Endothelial cell (in vitro differentiated cells): ENCODE data around the gene RCBTB1. TPM values are rescaled to one million over a fixed set of nuclear protein-coding genes. Genes with fewer than 3 reads are reported as not detected.

Experiments used
- DNase-seq: peaks from one replicate; pipeline ENCODE4 v3.0.0; 2021; ENCODE audit warnings: low spot score
- H3K27ac Mint-ChIP-seq: one replicate; pipeline ENCODE4 v1.8.0; 2021; ENCODE audit warnings: mixed read lengths, inconsistent platforms; ENCODE audit not compliant: unreplicated experiment
- H3K27me3 Mint-ChIP-seq: one replicate; pipeline ENCODE4 v1.8.0; 2021; ENCODE audit warnings: mild to moderate bottlenecking, moderate library complexity, mixed read lengths, inconsistent platforms; ENCODE audit not compliant: unreplicated experiment
- H3K36me3 Mint-ChIP-seq: one replicate; pipeline ENCODE4 v1.8.0; 2021; ENCODE audit warnings: mild to moderate bottlenecking, low read depth, mixed read lengths, inconsistent platforms; ENCODE audit not compliant: unreplicated experiment
- H3K4me1 Mint-ChIP-seq: one replicate; pipeline ENCODE4 v1.8.0; 2021; ENCODE audit warnings: mild to moderate bottlenecking, mixed read lengths, inconsistent platforms; ENCODE audit not compliant: unreplicated experiment
- H3K4me3 Mint-ChIP-seq: one replicate; pipeline ENCODE4 v1.8.0; 2021; ENCODE audit warnings: mild to moderate bottlenecking, mixed read lengths, inconsistent platforms; ENCODE audit not compliant: unreplicated experiment
- H3K9me3 Mint-ChIP-seq: one replicate; pipeline ENCODE4 v1.8.0; 2021; ENCODE audit warnings: mixed read lengths, inconsistent platforms; ENCODE audit not compliant: unreplicated experiment
- total RNA-seq: library from RNA; stranded (reverse); fragmentation: NEBNext Ultra II Directional; extraction: Animal tissue kit (Norgen Biotek cat#: 25700); gene quantifications from one replicate; pipeline ENCODE4 v1.2.1, GENCODE V29; 2021; ENCODE audit not compliant: unreplicated experiment
- TF ChIP-seq, protein P1 (sequence below): fragments of 200-600 bp; sonication (generic); IDR thresholded peaks from one replicate; pipeline ENCODE4 v1.5.0; 2021; ENCODE audit warnings: antibody characterized with exemption; ENCODE audit not compliant: unreplicated experiment

RCBTB1 gene
- total RNA-seq, 1 donor from 2014 or later = 41.2 TPM

DNA sequence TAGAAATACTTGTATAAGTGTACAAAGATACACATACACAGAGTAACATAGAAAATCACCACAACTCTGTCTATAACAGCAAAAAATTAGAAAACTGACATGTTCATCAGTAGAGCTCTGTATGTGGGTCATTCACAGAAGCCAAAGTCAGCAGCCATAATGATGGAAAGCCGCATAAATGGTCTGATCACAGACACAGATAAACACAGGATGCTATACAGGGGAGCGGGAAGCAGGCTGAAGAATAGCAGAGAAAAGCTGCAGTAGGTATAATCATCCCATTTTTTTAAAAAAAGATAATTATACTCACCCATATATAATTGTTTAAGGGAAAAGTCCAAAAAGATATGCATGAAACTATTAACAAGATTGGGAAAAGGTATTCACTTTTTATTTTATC lies 31.5 kb downstream of the RCBTB1 start:
- Mint-ChIP-seq H3K9me3 (no peaks in the 10 kb centered on the region), H3K4me3 (no peak overlapping the region), H3K27ac (no peak overlapping the region), H3K27me3 (peaks cover 3% of the 10 kb centered on the region), H3K4me1 (peaks cover 9% of the 10 kb centered on the region), H3K36me3 (peaks cover 17% of the 10 kb centered on the region)
- no peak for DNase-seq
- TF ChIP-seq, protein P1, sequence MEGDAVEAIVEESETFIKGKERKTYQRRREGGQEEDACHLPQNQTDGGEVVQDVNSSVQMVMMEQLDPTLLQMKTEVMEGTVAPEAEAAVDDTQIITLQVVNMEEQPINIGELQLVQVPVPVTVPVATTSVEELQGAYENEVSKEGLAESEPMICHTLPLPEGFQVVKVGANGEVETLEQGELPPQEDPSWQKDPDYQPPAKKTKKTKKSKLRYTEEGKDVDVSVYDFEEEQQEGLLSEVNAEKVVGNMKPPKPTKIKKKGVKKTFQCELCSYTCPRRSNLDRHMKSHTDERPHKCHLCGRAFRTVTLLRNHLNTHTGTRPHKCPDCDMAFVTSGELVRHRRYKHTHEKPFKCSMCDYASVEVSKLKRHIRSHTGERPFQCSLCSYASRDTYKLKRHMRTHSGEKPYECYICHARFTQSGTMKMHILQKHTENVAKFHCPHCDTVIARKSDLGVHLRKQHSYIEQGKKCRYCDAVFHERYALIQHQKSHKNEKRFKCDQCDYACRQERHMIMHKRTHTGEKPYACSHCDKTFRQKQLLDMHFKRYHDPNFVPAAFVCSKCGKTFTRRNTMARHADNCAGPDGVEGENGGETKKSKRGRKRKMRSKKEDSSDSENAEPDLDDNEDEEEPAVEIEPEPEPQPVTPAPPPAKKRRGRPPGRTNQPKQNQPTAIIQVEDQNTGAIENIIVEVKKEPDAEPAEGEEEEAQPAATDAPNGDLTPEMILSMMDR = no peak

DNA sequence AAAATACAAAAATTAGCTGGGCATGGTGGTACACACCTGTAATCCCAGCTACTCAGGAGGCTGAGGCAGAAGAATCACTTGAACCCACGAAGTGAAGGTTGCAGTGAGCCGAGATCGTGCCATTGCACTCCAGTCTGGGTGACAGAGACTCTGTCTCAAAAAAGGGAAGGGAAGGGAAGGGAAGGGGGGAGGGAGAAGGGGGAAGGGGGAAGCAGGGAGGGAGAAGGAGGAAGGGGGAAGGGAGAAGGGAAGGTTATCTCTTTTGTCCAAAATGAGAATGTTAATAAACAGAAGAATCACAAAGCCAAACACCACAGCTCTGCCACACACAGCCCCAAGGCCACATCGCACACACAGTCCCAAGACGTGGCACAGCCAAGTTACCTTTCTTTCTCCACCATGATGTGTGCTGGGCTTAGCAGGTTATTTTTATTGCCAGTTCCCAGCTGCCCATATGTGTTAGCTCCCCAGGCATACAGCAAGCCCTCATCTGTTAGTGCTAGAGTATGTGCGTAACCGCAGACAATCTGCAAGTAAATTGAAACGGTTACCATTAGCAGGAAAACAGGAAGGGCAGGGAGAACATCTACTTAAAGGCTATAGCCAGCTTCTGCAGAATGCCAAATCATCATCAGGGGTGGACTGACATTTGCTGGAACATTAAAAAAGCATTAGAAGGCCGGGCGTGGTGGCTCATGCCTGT lies 34.3 kb downstream of the RCBTB1 start:
- peaks cover 1% of the 10 kb centered on the region for H3K27me3 Mint-ChIP-seq
- no peak for DNase-seq
- H3K4me1 Mint-ChIP-seq = no peaks in the 10 kb centered on the region
- TF ChIP-seq, protein P1 = no peak
- H3K4me3 Mint-ChIP-seq = no peak overlapping the region
- no peaks in the 10 kb centered on the region for H3K9me3 Mint-ChIP-seq
- no peak overlapping the region for H3K27ac Mint-ChIP-seq
- H3K36me3 Mint-ChIP-seq = peaks cover 25% of the 10 kb centered on the region

DNA sequence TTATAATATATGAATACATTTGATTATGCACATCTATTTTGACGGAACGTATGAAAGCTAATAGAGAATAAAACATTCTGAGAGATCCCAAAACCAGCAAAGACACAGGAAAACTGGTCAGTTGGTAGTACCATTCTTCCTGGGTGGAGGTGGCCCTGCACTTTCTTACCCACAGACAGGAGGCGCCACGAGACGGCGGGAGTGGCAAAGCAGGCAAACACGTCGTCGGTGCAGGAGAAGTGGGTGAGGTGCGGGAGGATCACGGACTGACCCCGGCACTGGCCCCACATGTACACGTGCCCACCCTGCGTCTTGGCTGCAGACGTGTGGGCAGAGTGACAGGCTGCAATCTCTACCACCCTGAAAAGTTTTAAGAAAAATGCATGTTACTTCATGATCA lies 36.1 kb downstream of the RCBTB1 start:
- H3K4me1 Mint-ChIP-seq = no peaks in the 10 kb centered on the region
- TF ChIP-seq, protein P1 = no peak
- no peak overlapping the region for H3K4me3 Mint-ChIP-seq
- H3K27me3 Mint-ChIP-seq = peaks cover 1% of the 10 kb centered on the region
- no peak overlapping the region for H3K27ac Mint-ChIP-seq
- H3K36me3 Mint-ChIP-seq = peaks cover 25% of the 10 kb centered on the region
- no peak for DNase-seq
- no peaks in the 10 kb centered on the region for H3K9me3 Mint-ChIP-seq

DNA sequence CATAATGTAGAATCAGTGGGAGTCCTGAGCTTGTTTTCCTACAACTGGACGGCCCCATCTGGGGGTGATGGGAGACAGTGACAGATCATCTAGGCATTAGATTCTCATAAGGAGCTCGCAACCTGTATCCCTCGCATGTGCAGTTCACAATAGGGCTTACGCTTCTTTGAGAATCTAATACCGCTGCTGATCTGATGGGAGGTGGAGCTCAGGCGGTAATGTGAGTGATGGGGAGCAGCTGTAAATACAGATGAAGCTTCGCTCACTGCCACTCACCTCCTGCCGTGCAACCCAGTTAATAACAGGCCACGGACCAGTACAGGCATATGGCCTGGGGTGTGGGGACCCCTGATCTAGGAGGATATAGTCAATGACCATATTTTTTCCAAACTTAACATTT lies 38.8 kb downstream of the RCBTB1 start:
- Mint-ChIP-seq H3K27me3 (peaks cover 1% of the 10 kb centered on the region), H3K9me3 (no peaks in the 10 kb centered on the region), H3K4me3 (no peak overlapping the region), H3K4me1 (no peaks in the 10 kb centered on the region), H3K27ac (no peak overlapping the region), H3K36me3 (peaks cover 17% of the 10 kb centered on the region)
- TF ChIP-seq, protein P1 = no peak
- DNase-seq = no peak

DNA sequence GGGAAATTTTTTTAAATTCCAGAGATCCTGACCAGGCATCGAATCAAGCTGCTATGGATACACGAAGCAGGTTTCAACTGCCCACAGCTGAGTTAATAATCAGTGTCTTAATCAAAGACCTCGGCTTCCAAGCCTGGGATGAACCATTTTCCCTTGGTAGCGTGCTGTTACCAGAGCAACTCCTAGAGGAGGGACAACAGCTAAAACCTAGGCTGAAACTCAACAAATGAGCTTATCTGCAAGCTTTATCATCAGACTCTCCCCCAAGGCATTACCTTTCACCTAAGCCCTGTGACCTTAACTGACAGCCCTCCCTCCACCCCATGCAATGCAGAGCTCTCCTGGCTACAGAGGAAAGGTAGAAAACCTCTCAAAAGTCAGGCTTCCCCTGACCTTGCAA lies 39.7 kb downstream of the RCBTB1 start:
- H3K9me3 Mint-ChIP-seq = no peaks in the 10 kb centered on the region
- H3K4me3 Mint-ChIP-seq = no peak overlapping the region
- no peaks in the 10 kb centered on the region for H3K27me3 Mint-ChIP-seq
- H3K4me1 Mint-ChIP-seq = peaks cover 4% of the 10 kb centered on the region
- TF ChIP-seq, protein P1 = no peak
- H3K27ac Mint-ChIP-seq = no peak overlapping the region
- DNase-seq = no peak
- peaks cover 19% of the 10 kb centered on the region for H3K36me3 Mint-ChIP-seq
